Breast epithelium (tissue), 3 donors: ENCODE data around the gene MID2.

Experiments used
- CTCF ChIP-seq, 3 donors: fragments of 450-650 bp; IDR thresholded peaks; one replicate each; pipeline ENCODE4 v1.5.1; 2016 to 2017; ENCODE audit warnings: antibody characterized with exemption in 3 of 3, mild to moderate bottlenecking in 3 of 3, moderate library complexity in 3 of 3
- POLR2A ChIP-seq: fragments of 450-650 bp; IDR thresholded peaks from one replicate; pipeline ENCODE4 v1.6.1; 2016; ENCODE audit warnings: antibody characterized with exemption, mild to moderate bottlenecking, moderate library complexity
- POLR2AphosphoS5 ChIP-seq, 3 donors: sonication (generic); formaldehyde crosslinking; IDR thresholded peaks; one replicate each; pipeline ENCODE4 v1.6.1; 2017; ENCODE audit warnings: antibody characterized with exemption in 3 of 3

GRCh38 chrX:107935664-107936433, 110.2 kb downstream of the MID2 start:
- TF ChIP-seq CTCF (IDR thresholded peaks at IDR 0.05), result no peak
- TF ChIP-seq POLR2A, result no peak
- no peak for TF ChIP-seq POLR2AphosphoS5 (IDR thresholded peaks at IDR 0.05)
